ENCODE results near the gene PRKAG2.

DNA sequence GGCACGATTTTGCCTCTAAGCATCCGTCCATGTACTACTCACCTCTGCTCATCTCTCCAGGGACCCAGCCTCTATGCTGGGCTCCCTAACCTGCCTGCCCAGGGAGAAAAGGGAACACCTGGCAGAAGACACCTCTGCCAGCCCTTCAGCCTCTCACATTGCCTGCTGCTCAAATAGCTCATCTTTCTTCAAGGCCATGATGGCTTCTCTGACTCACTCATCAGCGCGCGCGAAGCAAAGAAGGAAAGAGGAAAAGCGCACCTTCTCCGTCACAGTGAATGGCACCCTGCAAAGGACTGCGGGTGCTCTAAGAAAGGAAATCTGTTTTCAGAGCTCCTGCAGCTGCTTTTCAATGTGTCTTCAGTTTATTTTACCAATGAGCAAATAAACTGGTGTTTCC, 174.0 kb downstream of the PRKAG2 start:
- TF ChIP-seq, protein P1, sequence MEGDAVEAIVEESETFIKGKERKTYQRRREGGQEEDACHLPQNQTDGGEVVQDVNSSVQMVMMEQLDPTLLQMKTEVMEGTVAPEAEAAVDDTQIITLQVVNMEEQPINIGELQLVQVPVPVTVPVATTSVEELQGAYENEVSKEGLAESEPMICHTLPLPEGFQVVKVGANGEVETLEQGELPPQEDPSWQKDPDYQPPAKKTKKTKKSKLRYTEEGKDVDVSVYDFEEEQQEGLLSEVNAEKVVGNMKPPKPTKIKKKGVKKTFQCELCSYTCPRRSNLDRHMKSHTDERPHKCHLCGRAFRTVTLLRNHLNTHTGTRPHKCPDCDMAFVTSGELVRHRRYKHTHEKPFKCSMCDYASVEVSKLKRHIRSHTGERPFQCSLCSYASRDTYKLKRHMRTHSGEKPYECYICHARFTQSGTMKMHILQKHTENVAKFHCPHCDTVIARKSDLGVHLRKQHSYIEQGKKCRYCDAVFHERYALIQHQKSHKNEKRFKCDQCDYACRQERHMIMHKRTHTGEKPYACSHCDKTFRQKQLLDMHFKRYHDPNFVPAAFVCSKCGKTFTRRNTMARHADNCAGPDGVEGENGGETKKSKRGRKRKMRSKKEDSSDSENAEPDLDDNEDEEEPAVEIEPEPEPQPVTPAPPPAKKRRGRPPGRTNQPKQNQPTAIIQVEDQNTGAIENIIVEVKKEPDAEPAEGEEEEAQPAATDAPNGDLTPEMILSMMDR (IDR thresholded peaks at IDR 0.05): no peak
- no peak for TF ChIP-seq POLR2A (IDR thresholded peaks at IDR 0.05)

All from breast epithelium (tissue), 3 donors.